Inferior parietal cortex (tissue), 1 donor: ENCODE results near the gene AOX1.
"Not testable (repeated sequence)": the region's sequence is repeated elsewhere in the genome, so short reads cannot be mapped to it uniquely, and the experiment has no call there.

Experiments used
- DNase-seq: peaks from one replicate; pipeline ENCODE4 v3.0.0-alpha.2; 2016; ENCODE audit errors: extremely low spot score

AOX1 gene

DNA sequence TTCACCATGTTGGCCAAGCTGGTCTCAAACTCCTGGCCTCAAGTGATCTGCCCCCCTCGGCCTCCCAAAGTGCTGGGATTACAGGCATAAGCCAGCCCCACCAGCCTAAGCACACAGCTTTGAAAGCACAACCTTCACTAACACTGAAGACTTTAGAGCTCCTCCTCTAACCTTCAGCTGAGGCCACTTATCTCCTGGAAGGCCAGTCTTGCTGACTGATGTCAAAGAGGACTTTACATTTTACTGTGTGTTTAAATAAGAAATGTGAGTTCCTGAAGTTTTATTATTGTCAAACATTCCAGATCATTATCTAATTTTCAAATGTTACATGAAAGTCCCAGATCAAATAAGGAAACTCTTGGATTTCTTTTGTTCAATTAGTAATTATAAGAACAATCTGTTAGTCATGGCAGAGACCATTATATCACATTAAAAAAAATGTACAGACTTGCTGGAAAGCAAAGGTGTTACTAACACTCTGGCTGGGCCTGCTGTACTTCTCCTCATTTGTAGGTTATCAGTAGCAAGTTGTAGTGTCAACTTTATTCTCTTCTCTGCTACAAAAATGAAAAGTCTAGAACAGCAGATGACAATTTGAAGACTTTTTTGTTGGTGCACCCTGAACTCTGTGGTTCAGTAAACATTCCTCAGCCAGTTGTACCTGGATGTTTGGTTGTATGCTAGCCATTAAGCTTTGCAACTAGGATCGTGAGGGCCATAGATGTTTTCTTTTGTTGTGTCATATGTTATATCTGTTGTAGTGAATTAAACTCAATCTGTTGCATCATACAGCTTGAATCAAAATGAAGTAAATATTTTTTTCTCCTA lies 80.0 kb downstream of the AOX1 start:
- no peak for DNase-seq

- no peak for DNase-seq
These were observed 81.6 kb downstream of the AOX1 start for GRCh38 chr2:200667413-200667812.

- DNase-seq = no peak
These were observed 82.7 kb downstream of the AOX1 start for GRCh38 chr2:200668478-200668877.

DNA sequence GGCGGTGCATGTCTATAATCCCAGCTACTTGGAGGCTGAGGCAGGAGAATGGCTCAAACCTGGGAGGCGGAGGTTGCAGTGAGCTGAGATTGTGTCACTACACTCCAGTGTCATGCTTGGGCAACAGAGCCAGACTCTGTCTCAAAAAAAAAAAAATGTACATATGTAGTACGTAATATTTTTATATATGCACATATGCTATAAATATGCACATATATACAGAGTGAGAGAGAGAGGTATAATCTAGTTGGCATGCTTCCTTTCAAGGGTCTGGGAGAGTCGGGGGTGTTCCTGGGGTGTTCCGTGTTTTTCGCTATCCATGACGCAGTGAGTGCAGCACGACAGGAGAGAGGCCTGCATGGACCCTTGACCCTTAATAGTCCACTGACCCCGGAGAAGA lies 83.5 kb downstream of the AOX1 start:
- DNase-seq = no peak

DNA sequence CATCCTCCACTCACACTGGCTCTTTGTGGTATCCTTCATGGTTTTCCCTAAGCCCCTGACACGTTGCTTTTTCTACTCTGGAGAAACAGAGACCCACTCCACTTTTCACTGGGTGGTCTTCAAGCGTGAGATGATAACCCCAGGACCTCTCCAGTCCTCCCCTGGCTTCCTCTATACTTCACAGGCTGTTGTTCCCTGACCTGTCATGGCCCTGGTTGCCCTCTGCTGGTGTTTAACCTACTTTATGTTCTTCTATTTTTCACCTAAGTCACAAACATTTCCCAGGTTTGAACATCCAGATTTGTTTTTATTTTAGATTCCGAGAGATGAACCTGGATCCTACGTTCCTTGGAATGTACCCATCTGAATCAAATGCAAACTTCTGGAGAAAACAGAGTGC lies 84.5 kb downstream of the AOX1 start:
- no peak for DNase-seq

- DNase-seq = no peak
These were observed 84.9 kb downstream of the AOX1 start for GRCh38 chr2:200670751-200671150.

DNA sequence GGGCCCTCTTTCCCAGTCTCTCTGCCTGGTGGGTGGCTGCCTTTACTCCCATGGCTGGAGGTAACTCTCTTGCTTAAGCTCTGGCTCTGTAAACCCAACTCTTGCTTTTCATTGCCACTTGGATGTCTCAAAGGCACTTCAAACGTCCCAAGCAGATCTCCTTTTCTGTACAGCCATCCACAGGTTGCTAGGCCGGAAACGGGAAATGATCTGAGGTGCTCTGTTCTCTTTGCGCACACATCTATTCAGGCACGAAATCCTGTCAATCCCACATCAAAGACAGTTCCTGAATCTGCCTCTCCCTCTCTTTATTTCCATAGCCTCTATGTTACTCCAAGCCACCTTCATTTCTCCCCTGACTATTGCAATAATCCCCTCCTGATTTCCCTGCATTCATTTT lies 87.4 kb downstream of the AOX1 start:
- DNase-seq = no peak

- no peak for DNase-seq
These were observed 89.0 kb downstream of the AOX1 start for GRCh38 chr2:200674837-200675236.

GRCh38 chr2:200677171-200677570 lies 91.4 kb downstream of the AOX1 start:
- no peak for DNase-seq

DNA sequence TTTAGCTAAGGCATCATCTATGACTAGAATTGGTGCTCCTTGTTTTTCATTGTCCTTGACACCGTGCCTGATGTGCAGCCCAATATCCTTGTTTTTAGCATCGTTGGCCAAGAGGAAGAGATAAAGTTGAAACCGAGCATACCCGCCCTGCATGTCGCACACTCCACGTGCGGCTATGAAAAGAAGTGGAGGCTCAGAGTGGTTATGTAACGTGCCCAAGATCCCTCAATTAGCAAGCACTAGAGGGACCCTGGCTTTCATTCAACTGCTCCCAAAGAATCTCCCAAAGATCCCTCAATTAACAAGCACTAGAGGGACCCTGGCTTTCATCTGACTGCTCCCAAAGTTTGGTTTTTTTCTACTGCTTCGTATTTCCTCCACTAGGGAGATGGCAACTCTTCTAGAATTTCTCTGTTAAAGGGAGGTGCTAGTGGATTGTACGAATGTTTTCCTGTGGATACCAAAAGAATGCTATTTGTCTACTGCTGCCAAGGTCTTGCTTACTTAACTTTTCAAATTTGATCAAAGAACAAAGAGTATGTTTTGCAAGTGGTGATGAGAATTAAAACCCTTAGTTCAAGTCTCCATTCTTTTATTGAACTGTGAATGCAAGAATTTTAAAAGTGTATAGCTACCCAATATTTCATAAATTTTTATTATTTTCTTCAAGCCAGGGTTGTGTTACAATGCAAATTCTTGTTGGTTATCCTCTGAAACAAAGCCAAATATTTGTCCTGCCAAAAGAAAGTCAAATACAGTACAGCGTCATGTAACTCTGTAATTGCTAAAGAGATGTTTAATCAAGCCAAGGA lies 92.1 kb downstream of the AOX1 start:
- DNase-seq = no peak

- no peak for DNase-seq
These were observed 93.3 kb downstream of the AOX1 start for GRCh38 chr2:200679127-200679526.

DNA sequence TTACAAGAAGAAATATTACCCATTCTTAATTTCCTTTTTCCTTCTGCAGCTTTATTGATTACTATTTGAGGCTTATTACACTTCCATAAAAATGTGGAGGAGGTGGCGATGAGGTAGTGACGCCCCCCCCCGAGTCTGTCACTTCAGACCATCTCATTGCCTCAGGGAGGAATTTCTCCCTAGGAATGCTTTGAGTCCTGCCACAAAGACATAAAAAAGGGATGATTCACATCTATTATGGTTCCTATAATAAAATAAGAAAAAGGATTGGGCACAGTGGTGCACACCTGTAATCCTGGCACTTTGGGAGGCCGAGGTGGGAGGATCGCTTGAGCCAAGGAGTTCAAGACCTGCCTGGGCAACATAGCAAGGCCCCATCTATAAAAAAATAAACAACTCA lies 93.7 kb downstream of the AOX1 start:
- DNase-seq = no peak

DNA sequence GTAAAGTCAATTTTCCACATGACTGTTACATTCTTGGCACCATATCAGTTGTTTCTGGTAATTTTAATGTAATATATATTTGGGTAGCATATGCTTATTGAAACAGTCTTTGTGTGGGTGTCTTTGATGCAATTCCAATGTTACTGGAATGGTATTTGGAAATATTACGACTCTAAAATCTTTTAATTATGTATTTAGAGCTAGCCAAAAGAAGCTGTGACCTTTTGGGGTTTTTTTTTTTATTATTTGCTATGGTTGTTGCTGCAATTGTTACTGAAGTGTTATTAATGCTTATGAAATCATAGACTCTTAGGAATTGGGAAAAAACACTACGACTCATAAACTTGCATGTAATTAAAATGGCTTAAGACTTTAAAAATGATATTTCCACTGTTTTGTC lies 95.9 kb downstream of the AOX1 start:
- no peak for DNase-seq

DNA sequence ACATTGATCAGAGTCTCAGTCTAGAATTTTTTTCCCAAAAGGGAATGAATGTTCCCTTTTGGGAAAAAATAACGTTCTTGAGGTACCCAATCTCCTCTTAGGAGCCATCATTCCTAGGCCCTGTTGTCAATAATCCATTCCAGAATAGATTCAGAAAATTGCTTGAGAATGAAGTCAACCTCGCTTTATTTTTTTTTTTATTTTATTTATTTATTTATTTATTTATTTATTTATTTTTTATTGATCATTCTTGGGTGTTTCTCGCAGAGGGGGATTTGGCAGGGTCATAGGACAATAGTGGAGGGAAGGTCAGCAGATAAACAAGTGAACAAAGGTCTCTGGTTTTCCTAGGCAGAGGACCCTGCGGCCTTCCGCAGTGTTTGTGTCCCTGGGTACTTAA lies 96.6 kb downstream of the AOX1 start:
- DNase-seq = not testable (repeated sequence)

- DNase-seq = no peak
These were observed 102.4 kb downstream of the AOX1 start for GRCh38 chr2:200687922-200688920.

DNA sequence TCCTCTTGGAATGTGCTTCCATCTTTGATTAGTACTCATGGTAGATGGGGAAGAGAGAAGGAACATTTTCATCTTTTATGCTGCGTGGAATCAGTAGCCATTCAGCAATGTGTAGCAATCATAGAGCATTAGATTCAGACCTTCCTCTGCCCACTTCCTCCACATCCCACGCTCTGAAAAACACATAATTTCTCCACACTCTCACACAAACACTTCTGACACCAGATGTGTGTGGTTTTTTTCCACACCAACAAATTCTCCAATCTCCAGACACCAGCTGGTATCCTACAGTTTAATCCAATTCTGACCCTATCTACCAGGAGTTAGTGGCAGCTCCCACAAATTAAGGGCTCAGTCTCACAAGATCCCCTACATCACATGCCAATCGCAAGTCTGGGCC lies 103.3 kb downstream of the AOX1 start:
- DNase-seq = no peak

- no peak for DNase-seq
These were observed 108.1 kb downstream of the AOX1 start for GRCh38 chr2:200693836-200694470.

GRCh38 chr2:200695191-200695590 lies 109.4 kb downstream of the AOX1 start:
- no peak for DNase-seq

GRCh38 chr2:200695601-200696000 lies 109.8 kb downstream of the AOX1 start:
- no peak for DNase-seq

DNA sequence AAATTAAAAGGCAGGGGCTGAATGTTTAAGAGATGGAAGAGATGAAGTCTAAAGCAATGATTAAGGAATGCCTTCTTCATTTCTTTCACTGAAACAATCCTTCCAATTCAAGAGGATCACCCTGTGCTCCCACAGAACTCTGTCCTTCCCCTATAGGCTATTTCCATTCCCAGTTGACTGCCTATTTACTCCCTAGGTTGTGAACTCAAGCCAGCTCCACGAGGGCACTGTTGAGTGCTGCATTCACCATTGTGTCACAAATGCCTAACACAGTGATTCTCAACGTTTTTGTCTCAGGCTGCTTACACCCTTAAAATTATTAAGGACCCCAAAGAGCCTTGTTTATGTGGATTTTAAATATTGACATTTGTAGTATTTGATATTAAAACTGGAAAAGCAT lies 112.4 kb downstream of the AOX1 start:
- no peak for DNase-seq

DNA sequence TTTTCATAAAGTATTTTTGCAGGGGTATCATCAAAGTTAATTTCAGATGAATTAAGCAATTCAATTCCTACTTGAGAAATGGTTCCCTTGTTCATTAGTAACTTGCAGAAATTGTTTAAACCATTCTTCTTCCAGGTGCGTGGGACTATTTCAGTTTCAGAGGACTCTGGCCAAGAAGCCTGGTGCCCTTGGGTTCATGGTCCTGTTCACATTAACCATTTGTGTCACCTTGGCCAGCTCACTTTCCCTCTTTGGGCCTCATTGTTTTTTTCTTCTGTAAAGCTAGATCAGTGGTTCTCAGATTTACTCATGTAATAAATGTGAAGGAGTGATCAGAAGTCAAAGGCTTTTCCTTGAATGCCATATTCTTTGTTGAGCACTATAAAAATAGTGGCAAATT lies 113.5 kb downstream of the AOX1 start:
- no peak for DNase-seq
